Endothelial cell of umbilical vein (primary cell): ENCODE measurements around the gene NGFR. TPM values are rescaled to one million over a fixed set of nuclear protein-coding genes. Genes with fewer than 3 reads are reported as not detected.

Experiments
- BruUV-seq: library from RNA; stranded (reverse); fragments of 400-500 nt; replicated peaks from 2 replicates; lab custom pipeline; 2021; lab: Mats Ljungman, UMichigan
- CTCF ChIA-PET: fragments of 300-600, 350-600 bp; sonication (Branson Sonifier 250); formaldehyde crosslinking; loops from one replicate; lab custom pipeline; 2021; ENCODE audit warnings: antibody characterized with exemption, inconsistent platforms; lab: Charles Lee
- POLR2A ChIA-PET: fragments of 300-600, 350-600 bp; sonication (Branson Sonifier 250); formaldehyde crosslinking; loops from one replicate; lab custom pipeline; 2021; ENCODE audit warnings: antibody characterized with exemption, inconsistent platforms; lab: Charles Lee
- DNase-seq: peaks from one replicate; pipeline ENCODE4 v3.0.0-alpha.2; 2011; ENCODE audit warnings: low read depth, low spot score
- FAIRE-seq: peaks from 2 replicates; lab custom pipeline; 2011; peaks lifted over from hg19 to GRCh38; lab: Jason Lieb, UNC
- H2AFZ ChIP-seq: 2 replicates; pipeline ENCODE4 v1.6.0; 2012; ENCODE audit warnings: low read depth, low read length, control low read depth, inconsistent platforms
- H3K27ac ChIP-seq: 2 replicates; pipeline ENCODE4 v1.5.1; 2011; ENCODE audit warnings: low read depth, mild to moderate bottlenecking, control low read depth, low read length, moderate library complexity; ENCODE audit not compliant: insufficient read depth
- H3K27me3 ChIP-seq, 2 experiments: 2 replicates each; pipeline versions ENCODE4 v1.6.0 to v1.6.1; 2011; ENCODE audit warnings: low read length in 2 of 2, mixed read lengths in 1 of 2; ENCODE audit not compliant: control insufficient read depth in 2 of 2, insufficient read depth in 2 of 2
- H3K36me3 ChIP-seq, 2 experiments: 2 replicates in 1 of 2; 3 replicates in 1 of 2; pipeline ENCODE4 v1.5.1; 2011; ENCODE audit warnings: low read length in 2 of 2, mild to moderate bottlenecking in 1 of 2, moderate library complexity in 1 of 2; ENCODE audit not compliant: control insufficient read depth in 2 of 2, insufficient read depth in 2 of 2; ENCODE audit errors: extremely low read depth in 1 of 2
- H3K4me1 ChIP-seq: 3 replicates; pipeline ENCODE4 v1.5.1; 2011; ENCODE audit warnings: mild to moderate bottlenecking, low read length; ENCODE audit not compliant: control insufficient read depth, insufficient read depth; ENCODE audit errors: extremely low read depth
- H3K4me2 ChIP-seq: 2 replicates; pipeline ENCODE4 v1.6.1; 2011; ENCODE audit warnings: low read length, control low read depth, mixed read lengths; ENCODE audit not compliant: insufficient read depth
- H3K4me3 ChIP-seq, 3 experiments: fragments of 200-600 bp in 1 of 3; sonication (generic), shearing (Covaris generic) in 1 of 3; replicated peaks in 1 of 3; 2 replicates each; pipeline ENCODE4 v1.5.1; 2011 to 2016; ENCODE audit warnings: control low read depth in 3 of 3, low read length in 3 of 3, mild to moderate bottlenecking in 2 of 3, inconsistent platforms in 1 of 3, low read depth in 1 of 3, moderate library complexity in 1 of 3; ENCODE audit not compliant: insufficient read depth in 1 of 3
- H3K79me2 ChIP-seq: 2 replicates; pipeline ENCODE4 v1.6.0; 2012; ENCODE audit warnings: low read length, inconsistent platforms; ENCODE audit not compliant: control insufficient read depth, insufficient read depth
- H3K9ac ChIP-seq: replicated peaks from 2 replicates; pipeline ENCODE3; 2011; ENCODE audit warnings: low read length, control low read depth; ENCODE audit not compliant: insufficient read depth; ENCODE audit errors: extremely low read depth
- H3K9me1 ChIP-seq: replicated peaks from 3 replicates; pipeline ENCODE4 v1.6.0; 2011; ENCODE audit warnings: mild to moderate bottlenecking, low read length; ENCODE audit not compliant: control insufficient read depth, insufficient read depth; ENCODE audit errors: extremely low read depth
- H3K9me3 ChIP-seq: replicated peaks from 2 replicates; pipeline ENCODE4 v1.5.1; 2012; ENCODE audit warnings: low read length, inconsistent platforms; ENCODE audit not compliant: control insufficient read depth, insufficient read depth
- H4K20me1 ChIP-seq: replicated peaks from 2 replicates; pipeline ENCODE3; 2011; ENCODE audit warnings: mild to moderate bottlenecking, low read length; ENCODE audit not compliant: control insufficient read depth, insufficient read depth; ENCODE audit errors: extremely low read depth
- EZH2 ChIP-seq: IDR thresholded peaks from 2 replicates; pipeline ENCODE4 v1.6.1; 2012; ENCODE audit warnings: borderline replicate concordance, low read depth, mild to moderate bottlenecking, moderate library complexity, low read length, inconsistent platforms; ENCODE audit not compliant: severe bottlenecking
- FOS ChIP-seq: IDR thresholded peaks from 2 replicates; pipeline ENCODE4 v1.6.1; 2011; ENCODE audit warnings: mild to moderate bottlenecking, low read length, moderate library complexity, borderline replicate concordance; ENCODE audit not compliant: insufficient read depth
- POLR2A ChIP-seq: IDR thresholded peaks from 2 replicates; pipeline ENCODE4 v1.6.1; 2012; ENCODE audit warnings: low read depth, mild to moderate bottlenecking, control low read depth, low read length
- dilution Hi-C: fragments of 300-500 bp; cut with MboI; formaldehyde crosslinking; loops from one replicate; pipeline ENCODE4 v1.15.0; 2019; ENCODE audit warnings: low sequenced_read_pairs; ENCODE audit not compliant: extremely low pct_ligation_motif_present
- intact Hi-C: fragments of 100-400 bp; cut with micrococcal nuclease; formaldehyde crosslinking; loops from one replicate; pipeline ENCODE4 v1.10.0; 2022
- polyA plus RNA-seq, 4 experiments: library from polyadenylated mRNA; depleted of rRNA in 3 of 4; stranded (reverse) in 3 of 4; unstranded in 1 of 4; fragments of >200 nt; gene quantifications; 2 replicates each; pipeline versions ENCODE4 v1.2.1 to v1.2.3, GENCODE V29; 2011 to 2012; ENCODE audit warnings: missing spikeins in 1 of 4
- total RNA-seq: library from RNA; stranded (reverse); gene quantifications from 2 replicates; pipeline ENCODE4 v1.2.3, GENCODE V29; 2021
- TF ChIP-seq, protein P1 (sequence below), 2 donors: IDR thresholded peaks; 1 replicate in 1 of 2; 2 replicates in 1 of 2; pipeline ENCODE4 v1.5.1; 2011; ENCODE audit warnings: low read length in 2 of 2, mild to moderate bottlenecking in 2 of 2, moderate library complexity in 2 of 2, control low read depth in 1 of 2, inconsistent platforms in 1 of 2, low read depth in 1 of 2; ENCODE audit not compliant: insufficient read depth in 1 of 2; ENCODE audit errors: extremely low read depth in 1 of 2
- TF ChIP-seq, protein P2 (sequence below): IDR thresholded peaks from 2 replicates; pipeline ENCODE4 v1.6.1; 2011; ENCODE audit not compliant: insufficient read depth, insufficient read length

Gene NGFR
- total and polyA plus RNA-seq, 2 donors (not counting 3 experiments of a cell fraction or from before 2014, with no cell fraction given): not detected

- FAIRE-seq (no peak), DNase-seq (no peak)
- H3K27me3 ChIP-seq: peaks cover 2 to 4% of the 10 kb centered on the region in 2 experiments
- no peaks in the 10 kb centered on the region for H3K79me2 ChIP-seq
- no peaks in the 10 kb centered on the region for H3K9me3 ChIP-seq
- no peak overlapping the region for H3K9ac ChIP-seq
- no peak overlapping the region for H3K4me2 ChIP-seq
- intact Hi-C loops: no loop called here
- H3K9me1 ChIP-seq: no peaks in the 10 kb centered on the region
- no TSS peak for BruUV-seq
- no peaks in the 10 kb centered on the region for H3K4me1 ChIP-seq
- ChIA-PET POLR2A (no interaction called here), CTCF (no interaction called here)
- H3K27ac ChIP-seq: no peak overlapping the region
- dilution Hi-C loops: no loop called here
- no peaks in the 10 kb centered on the region for H4K20me1 ChIP-seq
- TF ChIP-seq POLR2A: no peak
- TF ChIP-seq, protein P1, sequence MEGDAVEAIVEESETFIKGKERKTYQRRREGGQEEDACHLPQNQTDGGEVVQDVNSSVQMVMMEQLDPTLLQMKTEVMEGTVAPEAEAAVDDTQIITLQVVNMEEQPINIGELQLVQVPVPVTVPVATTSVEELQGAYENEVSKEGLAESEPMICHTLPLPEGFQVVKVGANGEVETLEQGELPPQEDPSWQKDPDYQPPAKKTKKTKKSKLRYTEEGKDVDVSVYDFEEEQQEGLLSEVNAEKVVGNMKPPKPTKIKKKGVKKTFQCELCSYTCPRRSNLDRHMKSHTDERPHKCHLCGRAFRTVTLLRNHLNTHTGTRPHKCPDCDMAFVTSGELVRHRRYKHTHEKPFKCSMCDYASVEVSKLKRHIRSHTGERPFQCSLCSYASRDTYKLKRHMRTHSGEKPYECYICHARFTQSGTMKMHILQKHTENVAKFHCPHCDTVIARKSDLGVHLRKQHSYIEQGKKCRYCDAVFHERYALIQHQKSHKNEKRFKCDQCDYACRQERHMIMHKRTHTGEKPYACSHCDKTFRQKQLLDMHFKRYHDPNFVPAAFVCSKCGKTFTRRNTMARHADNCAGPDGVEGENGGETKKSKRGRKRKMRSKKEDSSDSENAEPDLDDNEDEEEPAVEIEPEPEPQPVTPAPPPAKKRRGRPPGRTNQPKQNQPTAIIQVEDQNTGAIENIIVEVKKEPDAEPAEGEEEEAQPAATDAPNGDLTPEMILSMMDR (IDR thresholded peaks at IDR 0.05; ENCODE audit: extremely low read depth in 1 of 2, insufficient read depth in 1 of 2, low read depth in 1 of 2, low read length in 2 of 2): no peak
- no peak overlapping the region for H2AFZ ChIP-seq
- no peaks in the 10 kb centered on the region for H3K36me3 ChIP-seq
- no peak overlapping the region for H3K4me3 ChIP-seq
Observed at GRCh38 chr17:49518346-49519078, 23.4 kb downstream of the NGFR start.

DNA sequence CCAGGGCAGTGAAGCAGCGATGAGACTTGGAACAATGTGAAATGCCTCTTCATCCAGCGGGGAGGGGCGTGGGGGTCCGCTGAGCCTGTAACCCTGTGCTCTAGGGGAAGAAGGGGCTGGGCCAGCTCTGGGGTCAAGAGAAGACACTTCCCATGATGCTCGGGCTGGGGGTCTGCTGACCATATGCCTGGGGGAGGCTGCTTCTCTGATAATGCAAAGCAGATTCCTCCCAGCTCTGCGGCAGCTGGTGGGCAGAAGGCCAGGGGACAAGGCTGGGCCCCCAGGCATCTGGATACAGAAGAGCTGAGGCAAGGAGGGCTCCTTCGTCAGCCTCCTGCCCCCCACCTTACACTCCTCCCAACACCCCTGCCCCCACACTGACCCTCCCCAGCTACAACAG lies 24.7 kb downstream of the NGFR start:
- no peaks in the 10 kb centered on the region for H3K9me1 ChIP-seq
- no peaks in the 10 kb centered on the region for H3K4me1 ChIP-seq
- no peak overlapping the region for H3K4me2 ChIP-seq
- no peaks in the 10 kb centered on the region for H3K9me3 ChIP-seq
- H3K36me3 ChIP-seq: no peaks in the 10 kb centered on the region
- intact Hi-C loops: no loop called here
- H3K27ac ChIP-seq: no peak overlapping the region
- DNase-seq (no peak), FAIRE-seq (no peak)
- no TSS peak for BruUV-seq
- no peaks in the 10 kb centered on the region for H3K79me2 ChIP-seq
- POLR2A ChIA-PET: no interaction called here
- CTCF ChIA-PET: no interaction called here
- peaks cover 2 to 4% of the 10 kb centered on the region in 2 experiments for H3K27me3 ChIP-seq
- dilution Hi-C loops: no loop called here
- TF ChIP-seq, protein P1 (IDR thresholded peaks at IDR 0.05; ENCODE audit: extremely low read depth in 1 of 2, insufficient read depth in 1 of 2, low read depth in 1 of 2, low read length in 2 of 2): no peak
- TF ChIP-seq, protein P2, sequence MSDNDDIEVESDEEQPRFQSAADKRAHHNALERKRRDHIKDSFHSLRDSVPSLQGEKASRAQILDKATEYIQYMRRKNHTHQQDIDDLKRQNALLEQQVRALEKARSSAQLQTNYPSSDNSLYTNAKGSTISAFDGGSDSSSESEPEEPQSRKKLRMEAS: no peak
- TF ChIP-seq EZH2 (no peak), POLR2A (no peak), FOS (no peak)
- H3K4me3 ChIP-seq: no peak overlapping the region
- no peaks in the 10 kb centered on the region for H4K20me1 ChIP-seq
- no peak overlapping the region for H3K9ac ChIP-seq
- H2AFZ ChIP-seq: no peak overlapping the region
